WERI-Rb-1 (cell line): ENCODE data around the gene TATDN2.
A peak's percentile ranks its signal among the peaks of the same experiment; 100 is the strongest.

ENCODE experiments used
- DNase-seq: peaks from one replicate; pipeline ENCODE4 v3.0.0-alpha.2; 2020
- H3K27ac ChIP-seq: fragments of 250-450 bp; sonication (Bioruptor Pico); 2 replicates; pipeline ENCODE4 v1.5.1; 2020; ENCODE audit warnings: mild to moderate bottlenecking, moderate library complexity
- H3K27me3 ChIP-seq: fragments of 250-450 bp; sonication (Bioruptor Pico); 2 replicates; pipeline ENCODE4 v1.5.1; 2021; ENCODE audit warnings: mild to moderate bottlenecking, low read depth, moderate library complexity; ENCODE audit not compliant: insufficient read depth, severe bottlenecking
- H3K36me3 ChIP-seq: fragments of 250-450 bp; sonication (Bioruptor Pico); 2 replicates; pipeline ENCODE4 v1.5.1; 2020; ENCODE audit warnings: mild to moderate bottlenecking, moderate library complexity
- H3K4me3 ChIP-seq: 2 replicates; pipeline ENCODE4 v1.5.1; 2011; ENCODE audit warnings: low read depth, mild to moderate bottlenecking, control low read depth, low read length
- H3K9me3 ChIP-seq: fragments of 250-450 bp; sonication (Bioruptor Pico); 2 replicates; pipeline ENCODE4 v1.5.1; 2021; ENCODE audit warnings: mild to moderate bottlenecking, moderate library complexity; ENCODE audit not compliant: severe bottlenecking
- TF ChIP-seq, protein P1 (sequence below): IDR thresholded peaks from 2 replicates; pipeline ENCODE4 v1.5.1; 2011; ENCODE audit warnings: low read depth, mild to moderate bottlenecking, control low read depth, inconsistent platforms, low read length

TATDN2 gene

DNA sequence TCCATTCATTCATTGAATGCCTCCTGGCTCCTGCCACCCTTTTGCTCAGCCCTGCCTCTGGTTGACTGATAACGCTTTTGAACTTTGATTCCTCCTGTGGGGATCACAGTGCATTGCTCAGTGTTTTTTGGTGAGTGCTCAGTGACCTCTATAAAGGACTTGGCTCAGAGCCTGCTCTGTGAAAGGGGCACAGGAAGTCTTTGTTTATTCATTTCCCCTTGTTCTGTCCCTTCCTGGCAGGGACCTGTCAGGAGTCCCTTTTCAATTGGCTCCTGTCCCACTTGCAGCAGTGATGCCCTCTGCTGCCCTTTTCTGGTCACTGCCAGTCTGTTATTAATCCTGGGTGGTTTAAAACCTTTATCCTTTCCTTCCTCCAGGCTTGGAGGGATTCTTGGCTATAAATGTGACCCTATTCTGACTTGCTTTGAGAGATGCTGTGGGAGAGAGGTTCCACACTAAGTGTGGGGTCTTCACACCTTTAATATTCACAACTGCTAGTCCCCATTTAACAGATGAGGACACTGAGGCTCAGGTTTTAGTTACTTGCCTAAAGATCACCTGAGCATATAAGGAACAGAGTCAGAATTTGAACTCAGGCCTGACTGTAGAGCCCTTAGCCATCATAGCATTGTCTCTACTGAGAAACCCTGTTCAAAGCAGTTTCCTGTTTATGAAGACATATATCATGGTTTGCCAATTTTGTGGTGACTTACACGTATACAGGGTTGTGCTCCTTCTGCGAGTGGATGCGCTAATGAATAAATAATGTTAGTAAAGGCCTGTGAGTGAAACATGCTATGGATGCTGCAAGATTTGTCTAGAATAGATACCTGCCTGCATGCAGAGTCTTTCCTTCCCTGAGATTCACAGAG is 23.2 kb upstream of the TATDN2 start:
- TF ChIP-seq, protein P1, sequence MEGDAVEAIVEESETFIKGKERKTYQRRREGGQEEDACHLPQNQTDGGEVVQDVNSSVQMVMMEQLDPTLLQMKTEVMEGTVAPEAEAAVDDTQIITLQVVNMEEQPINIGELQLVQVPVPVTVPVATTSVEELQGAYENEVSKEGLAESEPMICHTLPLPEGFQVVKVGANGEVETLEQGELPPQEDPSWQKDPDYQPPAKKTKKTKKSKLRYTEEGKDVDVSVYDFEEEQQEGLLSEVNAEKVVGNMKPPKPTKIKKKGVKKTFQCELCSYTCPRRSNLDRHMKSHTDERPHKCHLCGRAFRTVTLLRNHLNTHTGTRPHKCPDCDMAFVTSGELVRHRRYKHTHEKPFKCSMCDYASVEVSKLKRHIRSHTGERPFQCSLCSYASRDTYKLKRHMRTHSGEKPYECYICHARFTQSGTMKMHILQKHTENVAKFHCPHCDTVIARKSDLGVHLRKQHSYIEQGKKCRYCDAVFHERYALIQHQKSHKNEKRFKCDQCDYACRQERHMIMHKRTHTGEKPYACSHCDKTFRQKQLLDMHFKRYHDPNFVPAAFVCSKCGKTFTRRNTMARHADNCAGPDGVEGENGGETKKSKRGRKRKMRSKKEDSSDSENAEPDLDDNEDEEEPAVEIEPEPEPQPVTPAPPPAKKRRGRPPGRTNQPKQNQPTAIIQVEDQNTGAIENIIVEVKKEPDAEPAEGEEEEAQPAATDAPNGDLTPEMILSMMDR: peak; percentile 73
- Histone ChIP-seq H3K4me3 (no peak overlapping the region), H3K27me3 (no peaks in the 10 kb centered on the region), H3K27ac (no peak overlapping the region), H3K9me3 (no peaks in the 10 kb centered on the region), H3K36me3 (no peaks in the 10 kb centered on the region)
- peak; percentile 72 for DNase-seq

DNA sequence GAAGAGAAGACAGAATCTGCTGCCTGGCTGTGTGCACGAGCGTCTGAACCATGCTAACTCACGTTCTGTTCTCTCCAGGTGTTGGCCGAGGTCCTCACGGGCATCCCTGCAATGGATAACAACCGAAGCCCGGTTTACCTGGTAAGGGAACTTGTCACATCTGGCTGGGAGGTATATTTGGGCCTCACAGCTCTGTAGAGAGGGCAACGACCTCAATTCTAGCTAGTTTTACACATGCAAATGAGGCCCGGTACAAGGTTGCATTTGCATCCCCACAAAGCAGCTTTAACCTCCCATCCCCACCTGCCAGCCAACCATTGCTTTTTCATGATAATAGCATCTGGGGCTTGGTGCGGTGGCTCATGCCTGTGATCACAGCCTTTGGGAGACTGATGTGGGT is 22.0 kb upstream of the TATDN2 start:
- no peaks in the 10 kb centered on the region for H3K36me3 ChIP-seq

DNA sequence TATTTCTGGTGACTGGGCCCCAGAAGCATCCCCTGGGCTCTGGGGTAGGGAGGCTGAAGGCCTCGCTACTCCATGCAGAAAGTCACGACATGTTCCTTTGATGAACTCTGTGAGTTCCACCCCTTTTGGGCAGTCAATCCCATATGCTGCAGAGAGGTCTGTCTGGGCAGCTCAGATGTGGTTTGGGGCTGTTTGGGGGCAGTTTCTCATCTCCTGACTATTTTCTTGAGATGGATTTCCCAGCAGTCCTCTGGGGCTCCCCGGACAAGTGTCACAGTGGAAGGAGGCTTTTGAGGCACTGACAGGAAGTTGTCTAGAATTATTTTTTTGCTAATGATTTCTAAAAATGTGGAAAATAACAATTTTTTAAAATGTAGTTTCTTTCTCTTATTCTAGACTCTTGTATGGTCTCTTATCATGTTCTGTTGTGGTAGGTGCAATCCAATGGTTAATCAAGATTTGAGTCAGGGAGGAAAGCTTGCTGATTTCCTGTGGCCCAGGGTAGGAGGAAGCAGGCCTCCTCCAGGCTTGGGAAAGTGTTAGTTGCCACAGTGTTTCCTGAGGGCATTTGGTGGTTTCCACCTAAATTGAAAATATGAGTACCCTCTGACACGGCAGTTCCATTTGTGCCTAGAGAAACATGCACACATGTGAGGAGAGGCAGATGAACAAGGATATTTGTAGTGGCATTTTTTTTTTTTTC is 19.9 kb upstream of the TATDN2 start:
- Histone ChIP-seq H3K27ac (no peak overlapping the region), H3K4me3 (no peak overlapping the region), H3K36me3 (no peaks in the 10 kb centered on the region), H3K27me3 (no peaks in the 10 kb centered on the region), H3K9me3 (no peaks in the 10 kb centered on the region)
- TF ChIP-seq, protein P1: no peak
- no peak for DNase-seq

More for the DNA sequence above, 22.0 kb upstream of the TATDN2 start:
- no peak overlapping the region for H3K4me3 ChIP-seq
- TF ChIP-seq, protein P1: no peak
- no peaks in the 10 kb centered on the region for H3K27me3 ChIP-seq
- no peaks in the 10 kb centered on the region for H3K9me3 ChIP-seq
- DNase-seq: no peak
- no peak overlapping the region for H3K27ac ChIP-seq

DNA sequence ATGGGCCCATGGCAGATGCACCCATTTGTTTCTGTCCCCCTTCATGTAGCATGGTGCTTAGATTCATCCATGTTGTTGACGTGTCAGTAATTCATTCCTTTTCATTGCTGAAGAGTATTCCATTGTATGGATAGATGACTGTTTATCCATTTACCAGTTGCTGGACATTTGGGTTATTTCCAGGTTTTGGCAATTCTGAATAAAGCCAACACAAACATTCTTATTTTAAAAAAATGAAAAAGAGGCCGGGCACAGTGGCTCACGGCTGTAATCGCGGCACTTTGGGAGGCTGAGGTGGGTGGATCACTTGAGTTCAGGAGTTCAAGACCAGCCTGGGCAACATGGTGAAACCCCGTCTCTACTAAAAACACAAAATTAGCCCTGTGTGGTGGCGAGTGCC is 18.7 kb upstream of the TATDN2 start:
- Histone ChIP-seq H3K9me3 (no peaks in the 10 kb centered on the region), H3K36me3 (no peaks in the 10 kb centered on the region), H3K27ac (no peak overlapping the region), H3K27me3 (no peaks in the 10 kb centered on the region), H3K4me3 (no peak overlapping the region)
- TF ChIP-seq, protein P1: no peak
- no peak for DNase-seq

DNA sequence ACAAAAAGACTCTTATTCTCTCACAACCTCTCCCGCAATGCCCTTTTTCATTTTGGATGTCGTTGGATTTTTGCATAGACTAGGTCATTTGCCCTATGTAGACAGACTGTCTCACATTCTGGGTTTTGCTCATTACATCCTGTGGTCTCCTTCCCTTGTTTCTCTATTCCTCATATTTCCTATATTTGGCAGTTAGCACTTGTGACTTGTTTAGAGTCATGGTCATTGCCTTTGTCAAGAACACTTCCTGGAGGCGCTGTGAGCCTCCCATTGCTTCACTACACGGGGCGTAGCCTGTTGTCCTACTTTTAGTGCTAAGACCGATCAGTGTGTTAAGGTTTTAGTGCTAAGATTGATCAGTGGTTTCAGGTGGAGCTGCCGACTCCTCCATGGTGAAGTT is 16.1 kb upstream of the TATDN2 start:
- Histone ChIP-seq H3K27me3 (no peaks in the 10 kb centered on the region), H3K27ac (no peak overlapping the region), H3K36me3 (no peaks in the 10 kb centered on the region; the same call in 1 of the 2 replicates), H3K9me3 (no peaks in the 10 kb centered on the region), H3K4me3 (no peak overlapping the region)
- TF ChIP-seq, protein P1: no peak
- no peak for DNase-seq
